ENCODE measurements around the gene METTL17.
A peak's percentile ranks its signal among the peaks of the same experiment; 100 is the strongest.
"Not testable (repeated sequence)": the region's sequence is repeated elsewhere in the genome, so short reads cannot be mapped to it uniquely, and the experiment has no call there.

The METTL17 gene, protein sequence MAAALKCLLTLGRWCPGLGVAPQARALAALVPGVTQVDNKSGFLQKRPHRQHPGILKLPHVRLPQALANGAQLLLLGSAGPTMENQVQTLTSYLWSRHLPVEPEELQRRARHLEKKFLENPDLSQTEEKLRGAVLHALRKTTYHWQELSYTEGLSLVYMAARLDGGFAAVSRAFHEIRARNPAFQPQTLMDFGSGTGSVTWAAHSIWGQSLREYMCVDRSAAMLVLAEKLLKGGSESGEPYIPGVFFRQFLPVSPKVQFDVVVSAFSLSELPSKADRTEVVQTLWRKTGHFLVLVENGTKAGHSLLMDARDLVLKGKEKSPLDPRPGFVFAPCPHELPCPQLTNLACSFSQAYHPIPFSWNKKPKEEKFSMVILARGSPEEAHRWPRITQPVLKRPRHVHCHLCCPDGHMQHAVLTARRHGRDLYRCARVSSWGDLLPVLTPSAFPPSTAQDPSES

DNA sequence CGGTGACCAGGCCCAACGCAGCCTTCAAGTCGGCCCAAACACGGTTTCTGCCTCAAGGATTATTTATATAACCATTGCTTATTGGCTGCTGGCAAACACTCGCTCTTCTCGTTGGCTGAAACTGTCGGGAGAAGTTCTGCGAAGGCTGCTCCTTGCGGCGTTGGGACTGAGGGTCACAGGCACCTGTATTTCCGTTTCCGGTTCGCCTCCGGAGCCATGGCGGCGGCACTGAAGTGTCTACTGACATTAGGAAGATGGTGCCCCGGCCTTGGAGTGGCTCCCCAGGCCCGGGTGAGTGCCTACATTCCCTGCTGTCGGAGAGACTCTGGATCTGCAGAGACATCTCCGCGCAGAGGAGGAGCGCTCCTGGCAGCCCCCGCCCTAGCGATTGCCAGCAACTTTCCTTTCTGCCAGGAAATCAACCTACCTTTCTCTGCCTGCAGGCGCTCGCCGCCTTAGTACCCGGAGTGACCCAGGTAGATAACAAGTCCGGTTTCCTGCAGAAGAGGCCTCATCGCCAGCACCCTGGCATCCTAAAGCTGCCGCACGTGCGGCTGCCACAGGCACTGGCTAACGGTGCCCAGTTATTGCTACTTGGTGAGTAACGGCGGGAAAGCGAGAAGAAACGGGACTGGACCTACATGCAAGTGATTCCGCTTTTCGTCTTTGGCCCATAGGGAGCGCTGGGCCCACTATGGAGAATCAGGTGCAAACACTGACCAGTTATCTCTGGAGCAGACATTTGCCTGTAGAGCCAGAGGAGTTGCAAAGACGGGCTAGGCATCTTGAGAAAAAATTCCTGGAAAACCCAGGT is at the start of gene METTL17:
Gene METTL17, plus strand, starts transcription at position 194 of the 814 bp plus-strand sequence. Its CDS starts 23 bp downstream, at position 217.
- DNase-seq = peak; percentile 52

DNA sequence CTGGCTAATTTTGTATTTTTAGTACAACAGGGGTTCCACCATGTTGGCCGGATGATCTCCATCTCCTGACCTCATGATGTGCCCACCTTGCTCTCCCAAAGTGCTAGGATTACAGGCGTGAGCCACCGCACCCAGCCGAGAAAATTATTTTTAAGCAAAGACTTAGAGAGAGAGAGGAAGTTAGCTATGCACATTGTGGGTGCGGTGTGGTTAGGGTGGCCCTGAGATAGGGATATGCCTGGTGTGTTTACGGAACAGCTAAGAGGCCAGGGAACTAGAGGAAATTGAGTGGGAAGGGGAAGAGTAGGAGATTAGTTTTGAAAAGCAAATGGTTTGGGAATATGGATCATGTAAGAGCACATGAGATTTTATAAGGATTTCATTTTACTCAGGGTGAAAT is 44.6 kb upstream of the METTL17 start:
- DNase-seq = not testable (repeated sequence)

DNA sequence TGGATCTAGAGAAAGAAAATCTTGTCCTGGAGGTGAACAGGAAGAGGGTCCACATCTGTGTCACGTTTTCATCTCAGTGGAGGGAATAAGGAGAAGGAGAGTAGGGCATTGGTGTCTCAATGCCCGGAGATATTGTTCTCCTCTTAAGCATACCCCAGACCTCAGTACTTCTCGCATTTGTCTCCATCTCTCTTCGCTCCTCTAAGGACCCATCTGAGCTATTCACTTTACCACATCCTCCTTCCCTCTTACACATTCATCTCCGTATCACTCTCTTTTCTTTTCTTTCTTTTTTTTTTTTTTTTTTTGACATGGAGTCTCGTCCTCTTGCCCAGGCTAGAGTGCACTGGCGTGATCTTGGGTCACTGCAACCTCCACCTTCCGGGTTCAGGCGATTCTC is 43.1 kb upstream of the METTL17 start:
- not testable (repeated sequence) for DNase-seq

DNA sequence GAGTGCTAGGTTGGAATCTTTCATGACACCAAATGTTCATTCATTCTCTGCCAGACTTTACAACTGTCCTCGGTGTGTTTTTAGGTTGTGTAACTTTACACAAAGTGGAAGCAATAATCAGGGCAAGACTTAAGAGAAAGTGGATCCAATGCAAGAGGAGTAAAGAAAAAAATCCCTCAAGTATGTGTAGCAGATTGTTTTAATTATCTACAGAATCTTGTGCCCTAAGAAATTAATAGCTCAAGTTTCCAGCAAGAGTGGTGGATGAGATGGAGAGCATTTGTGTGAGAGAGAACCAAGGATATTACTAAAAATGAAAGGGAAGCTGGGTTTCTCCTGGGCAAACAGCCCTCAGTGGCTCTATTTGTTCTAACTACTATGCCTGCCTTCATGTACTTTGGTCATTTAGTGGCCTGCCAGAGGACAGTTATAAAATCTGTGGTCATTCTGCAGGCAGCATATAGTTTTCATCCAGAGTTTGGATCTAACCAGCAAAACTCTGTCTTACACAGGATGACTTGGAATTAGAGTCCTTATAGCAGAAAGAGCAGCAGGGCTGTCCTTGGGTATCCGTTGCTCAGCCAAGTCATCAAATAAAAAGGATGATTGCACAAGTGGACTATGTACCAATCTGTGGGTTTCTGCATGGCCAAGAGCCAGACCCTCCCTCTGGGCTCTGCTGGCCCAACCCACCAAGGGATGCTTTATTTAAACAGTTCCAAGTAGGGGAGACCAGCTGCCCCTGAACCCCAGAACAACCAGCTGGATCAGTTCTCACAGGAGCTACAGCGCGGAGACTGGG is 34.8 kb upstream of the METTL17 start, which contains the start of gene RNASE2:
Gene RNASE2, plus strand, starts transcription at position 752 of the 802 bp plus-strand sequence. CDS start 285 bp downstream, outside the sequence.
- DNase-seq = not testable (repeated sequence)

DNA sequence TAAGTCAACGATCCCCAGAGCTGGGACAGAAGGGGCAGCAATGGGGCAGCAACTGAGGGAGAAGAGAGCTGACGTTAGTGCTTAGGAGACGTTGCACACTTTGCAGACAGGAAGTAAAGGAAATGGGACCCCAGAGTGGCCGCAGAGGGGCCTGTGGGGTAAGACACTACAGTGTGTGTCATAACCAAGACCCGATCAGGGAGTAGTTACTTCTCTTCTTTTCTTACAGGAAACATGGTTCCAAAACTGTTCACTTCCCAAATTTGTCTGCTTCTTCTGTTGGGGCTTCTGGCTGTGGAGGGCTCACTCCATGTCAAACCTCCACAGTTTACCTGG is 34.3 kb upstream of the METTL17 start:
- not testable (repeated sequence) for DNase-seq

DNA sequence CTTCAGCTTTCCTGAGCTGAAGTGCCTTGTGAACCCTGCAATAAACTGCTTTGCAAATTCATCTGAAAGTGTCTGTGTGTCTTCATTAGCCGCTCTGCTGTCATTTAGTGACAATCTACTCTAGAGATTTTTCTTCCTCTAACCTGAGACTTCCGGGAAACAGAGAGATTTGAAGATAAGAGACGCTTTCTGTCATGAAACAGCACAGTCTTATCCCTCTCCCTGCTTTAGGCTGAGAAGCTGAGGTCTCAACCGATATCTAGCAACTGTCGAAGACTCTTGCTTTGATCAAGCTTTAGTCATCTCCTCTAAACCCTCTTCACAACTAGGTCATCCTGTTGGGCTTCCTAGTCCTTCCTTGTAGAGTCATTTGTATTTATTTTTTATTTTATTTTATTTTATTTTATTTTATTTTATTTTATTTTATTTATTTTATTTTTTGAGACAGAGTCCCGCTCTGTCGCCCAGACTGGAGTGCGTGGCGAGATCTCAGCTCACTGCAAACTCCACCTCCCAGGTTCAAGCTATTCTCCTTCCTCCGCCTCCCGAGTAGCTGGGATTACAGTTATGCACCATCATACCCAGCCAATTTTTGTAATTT is 33.3 kb upstream of the METTL17 start:
- no peak for DNase-seq

DNA sequence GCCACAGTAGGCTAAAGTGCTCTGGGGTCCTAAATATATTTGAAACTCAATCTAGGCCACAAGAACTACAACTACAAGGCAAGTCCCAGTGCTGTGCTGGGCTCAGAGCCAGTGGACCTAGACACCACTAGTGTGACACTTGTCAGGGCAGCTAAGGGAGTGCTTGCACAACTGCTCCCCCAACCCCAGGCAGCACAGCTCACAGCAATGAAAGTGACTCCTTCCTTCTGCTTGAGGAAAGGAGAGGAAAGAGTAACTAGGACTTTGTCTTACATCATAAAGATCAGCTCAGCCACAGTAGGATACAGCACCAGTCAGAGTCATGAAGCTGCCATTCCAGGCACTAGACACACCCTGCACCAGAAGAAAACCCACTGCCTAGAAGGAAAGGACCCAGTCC is 30.8 kb upstream of the METTL17 start:
- not testable (repeated sequence) for DNase-seq

DNA sequence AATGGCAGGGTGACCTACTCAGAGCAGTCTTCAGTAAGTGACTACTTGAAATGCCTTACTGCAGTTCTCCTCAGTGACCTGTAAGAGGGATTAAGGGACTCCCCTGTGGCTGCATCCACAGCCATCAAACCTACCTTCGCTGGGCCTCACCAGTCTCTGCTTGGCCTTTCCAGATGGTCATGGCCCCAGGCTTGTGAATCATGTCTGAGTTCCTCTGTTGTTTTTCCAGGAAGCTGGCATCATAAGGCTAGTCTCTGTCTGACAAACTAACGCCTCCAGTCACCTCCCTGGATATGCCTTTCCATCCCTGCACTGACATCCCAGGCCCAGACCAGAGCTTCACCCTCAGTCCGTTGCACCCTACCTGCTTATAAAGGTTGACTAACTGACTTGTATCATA is 20.4 kb upstream of the METTL17 start:
- no peak for DNase-seq

DNA sequence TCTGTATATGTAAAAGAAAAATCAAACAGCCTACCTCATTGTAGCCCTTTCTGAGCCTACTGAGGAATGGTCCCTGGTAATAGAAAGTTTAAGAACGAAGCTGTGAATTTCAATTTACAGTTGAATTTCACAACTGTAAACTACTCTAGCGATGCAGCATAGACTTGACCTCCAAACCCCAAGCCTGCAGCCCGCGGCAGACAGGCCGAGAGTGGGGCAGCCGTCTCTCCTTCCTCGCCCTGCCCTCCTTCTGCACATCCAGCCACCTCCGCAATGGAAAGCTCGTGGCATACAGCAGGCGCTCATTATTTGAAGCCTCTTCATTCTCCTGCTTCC is 19.2 kb upstream of the METTL17 start:
- no peak for DNase-seq

DNA sequence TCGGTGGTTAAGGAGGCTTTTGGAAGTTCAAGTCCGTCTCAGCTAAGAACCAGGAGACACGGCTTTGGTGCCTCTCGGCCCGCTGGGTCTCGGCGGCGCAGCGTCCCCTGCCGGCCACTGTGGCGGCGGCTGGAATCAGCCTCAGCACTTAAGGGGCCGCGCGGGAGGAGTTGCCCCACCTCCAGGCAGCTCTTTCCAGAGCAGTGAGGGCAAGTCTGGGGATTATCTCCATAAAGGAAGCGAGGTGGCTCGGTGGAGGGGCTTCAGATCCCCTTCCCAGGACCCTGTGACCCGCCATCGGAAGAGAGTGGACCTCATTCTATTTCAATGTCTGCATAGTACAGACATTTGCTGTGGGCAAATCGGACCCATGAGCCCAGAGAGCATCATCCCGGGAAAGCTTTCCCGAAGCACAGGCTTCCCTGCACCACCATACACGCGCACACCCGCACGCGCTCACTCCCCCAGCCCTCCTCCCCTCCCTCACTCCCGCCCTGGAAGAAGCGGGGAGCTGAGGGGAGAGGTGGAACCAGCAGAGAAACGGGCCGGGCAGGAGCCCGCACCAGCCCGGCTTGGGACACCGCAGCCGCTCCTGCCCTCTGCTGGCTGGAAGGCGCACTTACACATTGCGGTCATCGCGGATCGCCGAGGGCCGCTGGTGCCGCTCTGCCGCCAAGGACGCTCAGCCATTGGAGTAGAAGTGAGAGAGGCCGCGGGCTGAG is 18.6 kb upstream of the METTL17 start:
- DNase-seq = no peak

DNA sequence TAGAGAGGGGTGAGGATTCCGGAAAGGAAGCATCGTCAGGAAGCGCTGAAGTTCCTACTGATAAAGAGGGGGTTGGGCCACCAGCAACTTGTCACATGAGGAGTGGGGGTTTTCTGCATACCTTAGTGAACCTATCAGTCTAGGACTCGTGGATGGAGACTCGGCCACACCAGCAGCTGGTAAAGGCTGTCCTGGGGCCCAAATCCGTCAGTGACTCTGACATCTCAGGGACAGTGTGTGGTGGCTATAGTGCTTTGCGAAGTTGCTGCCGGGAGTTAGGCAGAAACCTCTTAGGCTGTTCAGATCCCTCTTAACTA is 18.1 kb upstream of the METTL17 start:
- no peak for DNase-seq

DNA sequence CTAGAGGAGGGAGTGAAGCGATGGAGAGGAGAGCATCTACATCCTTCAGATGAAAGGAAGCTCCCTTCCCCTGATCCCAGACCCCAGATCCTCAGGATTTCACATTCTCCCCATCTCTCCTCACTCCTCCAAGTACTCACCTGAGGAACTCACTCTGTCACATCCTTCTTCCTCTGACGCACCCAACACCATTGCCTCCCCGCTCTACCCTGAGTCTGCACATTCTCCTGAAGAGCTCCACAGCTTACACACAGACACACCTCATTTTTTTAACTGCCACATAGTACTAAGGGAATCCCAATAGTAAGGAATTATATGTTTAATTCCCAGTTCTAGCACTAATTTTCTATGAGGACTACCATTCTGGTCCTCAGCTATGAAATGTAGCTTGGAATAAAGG is 16.3 kb upstream of the METTL17 start:
- no peak for DNase-seq

DNA sequence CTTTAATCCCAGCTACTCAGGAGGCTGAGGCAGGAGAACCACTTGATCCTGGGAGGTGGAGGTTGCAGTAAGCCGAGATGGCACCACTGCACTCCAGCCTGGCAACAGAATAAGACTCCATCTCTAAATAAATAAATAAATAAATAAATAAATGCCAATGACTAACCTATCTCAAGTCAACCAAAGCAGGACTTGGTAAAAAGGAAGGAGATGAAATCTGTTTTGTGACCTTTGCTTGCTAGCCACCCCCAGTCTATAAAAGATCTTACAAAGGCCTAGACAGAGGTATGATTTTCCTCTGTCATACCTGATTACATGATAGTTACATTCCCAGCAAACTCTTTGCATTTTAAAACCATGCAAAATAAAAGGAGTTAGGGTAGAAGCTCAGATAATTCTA is 13.5 kb upstream of the METTL17 start:
- DNase-seq = no peak

DNA sequence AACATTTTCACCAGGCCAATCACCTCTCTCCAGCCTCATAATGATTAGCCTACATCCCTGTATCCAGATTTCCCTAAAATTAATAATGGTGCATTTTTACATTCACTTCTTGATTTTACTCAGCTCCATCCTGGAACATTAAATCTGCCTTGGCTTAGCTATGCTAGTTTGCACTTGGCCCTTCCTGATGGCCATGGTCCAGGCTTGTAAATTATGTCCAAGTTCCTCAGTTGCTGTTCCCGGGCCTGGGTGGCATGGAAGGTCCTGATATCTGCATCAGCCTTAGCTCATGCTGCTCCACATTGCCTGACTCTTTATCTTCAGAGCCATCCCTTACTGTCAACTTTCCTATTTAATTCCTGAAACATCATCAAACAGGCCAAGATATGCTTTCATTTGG is 11.1 kb upstream of the METTL17 start:
- DNase-seq = no peak

DNA sequence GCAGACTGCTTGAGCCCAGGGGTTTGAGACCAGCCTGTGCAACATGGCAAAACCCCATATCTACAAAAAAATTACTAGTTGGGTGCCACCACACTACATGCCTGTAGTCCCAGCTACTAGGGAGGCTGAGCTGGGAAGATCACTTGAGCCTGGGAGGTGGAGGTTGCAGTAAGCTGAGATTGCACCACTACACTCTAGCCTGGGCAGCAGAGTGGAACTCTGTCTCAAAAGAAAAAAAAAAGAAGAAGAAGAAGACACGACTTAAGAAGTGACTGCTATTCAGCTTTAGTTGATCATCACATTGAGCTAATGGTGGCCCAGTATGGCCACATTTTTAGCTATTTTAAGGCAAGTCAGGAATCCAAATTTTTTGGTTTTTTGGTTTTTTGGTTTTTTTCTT is 8.9 kb upstream of the METTL17 start:
- DNase-seq = no peak

DNA sequence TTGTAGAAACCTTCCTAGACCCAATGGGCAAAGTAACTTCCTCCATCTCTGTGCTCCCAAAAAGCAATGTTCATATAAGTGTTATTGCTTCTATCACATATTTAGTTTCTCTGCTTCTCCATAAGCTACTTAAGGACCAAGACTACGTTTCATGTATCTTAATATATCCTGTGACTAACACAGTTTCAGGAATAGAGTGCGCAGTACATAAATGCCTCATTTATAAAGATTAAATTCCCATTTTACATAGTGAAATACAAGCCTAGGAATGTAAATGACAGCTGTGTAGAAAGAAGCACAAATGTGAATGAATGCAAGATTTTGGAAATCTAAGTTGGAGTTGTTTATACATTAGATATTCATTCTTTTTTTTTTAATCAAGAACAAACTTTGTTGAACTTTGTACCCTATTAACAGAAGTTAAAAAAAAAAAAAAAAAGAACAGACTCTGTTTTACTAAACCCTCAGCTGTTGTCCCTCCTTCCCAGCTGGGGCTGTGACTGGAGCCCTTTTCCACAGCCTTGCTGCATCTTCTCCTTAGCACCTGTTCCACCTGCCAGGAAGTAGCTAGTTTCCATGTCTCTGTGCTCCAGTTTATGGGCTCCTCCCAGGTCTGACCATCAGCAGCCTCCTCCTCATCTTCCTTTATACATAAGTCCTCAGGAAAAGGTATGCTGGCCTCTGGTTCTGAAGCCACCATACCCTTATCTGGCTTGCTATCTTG is 7.0 kb upstream of the METTL17 start:
- DNase-seq = no peak

DNA sequence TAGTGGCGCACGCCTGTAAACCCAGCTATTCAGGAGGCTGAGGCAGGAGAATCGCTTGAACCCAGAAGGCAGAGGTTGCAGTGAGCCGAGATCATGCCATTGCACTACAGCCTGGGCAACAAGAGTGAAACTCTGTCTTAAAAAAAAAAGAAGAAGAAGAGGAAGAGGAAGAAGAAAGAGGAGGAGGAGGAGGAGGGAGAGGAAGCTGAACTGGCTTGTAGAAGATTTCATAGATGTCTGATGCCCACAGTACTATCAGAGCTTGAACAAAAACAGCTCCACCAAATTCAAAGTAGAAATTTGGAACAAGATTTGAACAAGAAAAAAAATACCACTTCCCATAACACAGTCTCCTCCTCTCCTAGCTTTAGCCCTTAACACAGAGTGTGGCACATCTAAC is 4.1 kb upstream of the METTL17 start:
- not testable (repeated sequence) for DNase-seq

DNA sequence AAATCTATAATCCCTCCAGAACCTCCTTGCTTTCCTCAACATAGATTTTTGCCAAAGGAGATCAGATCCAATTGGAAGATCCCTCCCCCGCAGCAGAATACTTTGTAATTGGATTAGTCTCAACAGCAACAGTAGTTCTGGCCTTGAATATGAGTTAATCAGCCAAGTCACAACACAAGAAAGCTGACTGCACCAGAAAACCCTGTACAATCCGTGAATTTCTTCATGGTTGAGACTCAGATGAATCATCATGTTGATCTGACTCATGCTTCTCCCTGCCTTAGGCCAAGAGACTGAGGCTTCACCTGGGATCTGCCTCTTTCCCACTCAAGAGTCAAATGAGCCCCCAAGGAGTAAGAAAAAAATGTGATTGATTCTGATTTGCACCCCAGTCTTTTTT is 3.0 kb upstream of the METTL17 start:
- no peak for DNase-seq

DNA sequence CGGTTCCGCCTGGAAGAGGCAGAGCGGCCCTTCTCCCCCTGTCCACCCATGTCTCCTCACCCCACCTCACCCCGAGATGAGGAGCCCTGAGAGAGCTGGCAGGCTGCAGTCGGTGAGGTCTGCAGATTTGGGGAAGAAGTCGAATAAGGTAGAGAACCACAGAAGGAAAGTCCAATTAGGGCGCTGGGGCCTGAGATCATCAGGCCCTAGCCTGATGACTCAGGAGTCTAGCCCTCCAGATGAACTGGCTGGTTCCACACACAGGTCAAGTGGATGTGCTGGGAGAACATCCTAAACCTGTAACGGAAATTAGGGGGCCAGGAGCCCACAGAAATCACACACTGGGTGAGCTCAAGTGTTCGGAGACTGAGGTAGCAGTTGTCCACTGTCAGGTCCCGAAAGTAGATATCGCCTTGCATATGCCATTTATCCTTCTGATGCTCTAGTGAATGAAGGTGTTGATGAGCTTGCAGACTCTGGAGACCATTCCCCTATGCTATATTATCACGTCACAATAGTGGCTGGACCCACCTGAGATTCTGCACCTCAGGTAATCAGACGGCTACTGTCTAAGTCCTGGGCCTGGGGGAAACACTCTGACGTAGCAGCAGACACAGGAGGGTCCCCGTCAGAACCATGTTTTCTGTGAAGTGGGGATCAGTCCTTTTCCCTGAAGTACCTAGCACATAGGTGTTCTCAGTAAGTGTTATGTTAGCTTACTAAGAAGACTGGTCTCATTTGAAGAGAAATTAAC is 886 bp upstream of the METTL17 start:
- no peak for DNase-seq

DNA sequence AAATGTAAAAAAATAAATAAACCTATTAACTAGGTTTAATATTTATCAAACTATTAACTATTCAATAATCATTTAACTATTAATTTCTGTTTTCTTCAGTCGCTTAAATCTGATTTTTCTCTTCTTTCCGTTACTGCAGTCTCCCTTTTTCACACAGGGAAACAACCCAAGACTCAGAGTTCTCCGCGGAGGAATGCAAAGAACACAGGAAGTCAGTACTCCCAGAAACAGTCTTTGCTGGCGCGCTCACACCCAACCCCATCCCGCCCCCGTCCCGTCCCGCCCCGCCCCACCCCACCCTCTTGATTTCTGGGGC is 351 bp upstream of the METTL17 start:
- DNase-seq = no peak

DNA sequence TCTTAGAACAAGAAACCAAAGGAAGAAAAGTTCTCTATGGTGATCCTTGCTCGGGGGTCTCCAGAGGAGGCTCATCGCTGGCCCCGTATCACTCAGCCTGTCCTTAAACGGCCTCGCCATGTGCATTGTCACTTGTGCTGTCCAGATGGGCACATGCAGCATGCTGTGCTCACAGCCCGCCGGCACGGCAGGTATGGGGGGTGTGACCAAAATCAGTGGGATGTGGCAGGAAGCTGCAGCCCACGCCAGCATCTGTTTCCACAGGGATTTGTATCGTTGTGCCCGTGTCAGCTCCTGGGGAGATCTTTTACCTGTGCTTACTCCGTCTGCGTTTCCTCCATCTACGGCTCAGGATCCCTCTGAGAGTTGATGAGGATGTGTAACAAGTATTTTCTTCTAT is 6.7 kb downstream of the METTL17 start:
- DNase-seq = no peak
